HG02798 (cell line): ENCODE data around the gene ACSS1.
A peak's percentile ranks its signal among the peaks of the same experiment; 100 is the strongest.

Source experiments
- ATAC-seq: cut with Tn5 transposase; IDR thresholded peaks from one replicate; pipeline ENCODE4 v1.9.1; 2021; ENCODE audit warnings: mild to moderate bottlenecking; ENCODE audit not compliant: unreplicated experiment, poor library complexity

ACSS1 gene

GRCh38 chr20:25061103-25061799, 3.3 kb upstream of the ACSS1 start:
- no peak for ATAC-seq

- no peak for ATAC-seq
Measured at GRCh38 chr20:25059866-25060465, 2.0 kb upstream of the ACSS1 start.

DNA sequence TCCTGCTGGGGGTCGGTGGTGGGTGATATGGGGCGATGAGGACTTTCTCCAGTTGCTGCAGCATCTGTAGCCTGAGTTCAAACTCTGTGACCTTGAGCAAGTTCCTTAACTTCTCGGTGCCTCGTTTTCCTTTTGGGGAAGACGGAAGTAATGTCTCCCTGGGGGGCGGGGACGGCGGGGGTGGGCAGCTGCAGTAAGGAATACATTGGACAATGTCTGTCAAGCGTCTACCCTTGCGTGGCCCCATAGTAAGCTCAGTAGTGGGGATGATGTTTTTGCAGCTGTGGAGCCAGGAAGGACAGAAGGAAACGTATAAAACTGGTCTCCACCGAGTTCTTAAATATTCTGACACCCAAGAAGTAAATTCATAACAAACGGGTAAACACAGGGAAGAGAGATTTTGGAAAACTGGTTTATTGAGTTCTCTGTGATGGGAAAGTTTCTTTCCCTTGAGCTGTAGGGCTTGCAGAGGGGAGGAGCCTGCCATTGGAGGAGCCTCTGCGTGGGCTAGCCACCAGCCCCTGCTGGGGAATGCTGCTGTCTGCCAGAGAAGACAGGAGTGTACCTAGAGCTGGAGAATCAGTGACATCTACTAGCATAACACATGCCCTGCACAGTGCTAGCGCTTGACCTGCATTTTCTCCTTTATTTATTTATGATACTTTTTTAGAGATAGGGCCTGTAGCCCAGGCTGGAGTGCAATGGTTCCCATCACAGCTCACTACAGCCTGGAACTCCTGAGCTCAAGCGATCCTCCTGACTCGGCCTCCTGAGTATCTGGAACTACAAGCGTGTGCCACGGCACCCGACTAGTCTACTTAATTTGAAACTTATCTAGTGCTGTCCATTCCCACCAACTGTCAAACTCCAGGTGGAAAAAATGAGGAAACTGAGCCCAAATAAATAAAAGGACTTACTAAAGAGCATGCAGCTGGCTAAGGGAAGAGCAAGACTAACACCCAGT, 1.2 kb upstream of the ACSS1 start:
- ATAC-seq: no peak

DNA sequence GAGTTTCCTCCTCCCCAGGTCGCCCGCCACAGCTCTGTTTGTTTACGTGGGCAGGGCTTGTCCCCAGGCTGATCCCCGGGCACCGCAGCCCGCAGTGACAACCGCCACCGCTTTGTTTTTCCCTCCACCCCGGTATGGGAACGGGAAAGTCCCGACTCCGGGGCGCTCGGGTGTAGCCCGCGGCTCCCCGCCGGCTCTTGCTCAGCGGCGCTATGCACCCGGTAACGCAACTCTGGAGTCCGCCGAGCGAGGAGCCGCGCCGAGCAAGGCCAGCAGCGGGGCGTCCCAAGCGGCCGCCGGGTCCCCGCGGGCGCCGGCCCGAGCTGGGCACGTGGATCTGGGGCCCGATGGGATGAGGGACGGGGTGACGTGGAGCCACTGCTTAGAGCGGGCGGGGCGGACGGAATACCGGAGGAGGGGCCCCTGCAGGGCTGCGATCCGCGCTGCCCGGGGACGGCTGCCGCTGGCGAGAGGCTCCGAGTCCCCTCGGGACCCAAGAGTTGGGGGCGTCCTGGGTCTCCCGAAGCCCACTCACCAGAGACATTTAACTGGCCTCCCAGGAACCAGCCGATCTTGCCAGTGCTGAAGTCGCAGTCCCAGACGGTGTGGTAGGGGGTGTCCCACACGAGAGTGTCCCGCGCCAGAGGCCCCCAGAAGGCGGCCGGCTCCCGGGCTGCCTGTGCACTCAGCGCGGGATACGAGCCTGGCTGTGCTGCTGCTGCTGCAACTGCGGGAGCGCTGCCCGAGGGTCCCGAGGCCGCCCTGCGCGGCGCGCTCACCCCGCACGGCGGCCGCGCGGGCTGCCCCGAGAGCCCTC, 497 bp downstream of the ACSS1 start:
- ATAC-seq: peak; percentile 34

DNA sequence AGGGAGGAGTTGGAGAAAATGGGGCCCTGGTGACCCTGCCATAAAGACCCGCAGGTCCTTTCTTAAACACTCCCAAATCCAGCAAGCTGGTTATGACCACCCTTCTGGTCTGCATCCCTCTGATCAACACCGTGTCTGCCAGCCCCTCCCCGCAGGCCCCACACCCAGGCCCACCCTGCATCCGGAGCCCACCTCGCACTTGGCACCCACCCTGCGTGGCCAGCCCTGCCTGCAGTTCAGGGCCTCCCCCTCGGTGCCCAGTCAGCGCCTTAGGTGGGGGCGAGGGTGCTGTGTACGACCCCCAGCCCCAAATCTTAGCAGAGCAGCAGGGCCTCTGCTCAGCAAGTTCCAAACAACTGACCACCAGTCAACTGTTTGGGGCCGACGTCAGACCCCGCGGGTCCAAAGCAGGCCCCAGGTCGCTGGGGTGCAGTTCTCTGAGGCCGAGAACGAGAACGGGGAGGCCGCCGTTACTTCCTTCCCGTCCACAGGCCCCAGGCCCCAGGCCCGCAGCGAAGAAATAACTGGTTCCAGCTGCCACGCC, 1.2 kb downstream of the ACSS1 start:
- ATAC-seq: no peak

DNA sequence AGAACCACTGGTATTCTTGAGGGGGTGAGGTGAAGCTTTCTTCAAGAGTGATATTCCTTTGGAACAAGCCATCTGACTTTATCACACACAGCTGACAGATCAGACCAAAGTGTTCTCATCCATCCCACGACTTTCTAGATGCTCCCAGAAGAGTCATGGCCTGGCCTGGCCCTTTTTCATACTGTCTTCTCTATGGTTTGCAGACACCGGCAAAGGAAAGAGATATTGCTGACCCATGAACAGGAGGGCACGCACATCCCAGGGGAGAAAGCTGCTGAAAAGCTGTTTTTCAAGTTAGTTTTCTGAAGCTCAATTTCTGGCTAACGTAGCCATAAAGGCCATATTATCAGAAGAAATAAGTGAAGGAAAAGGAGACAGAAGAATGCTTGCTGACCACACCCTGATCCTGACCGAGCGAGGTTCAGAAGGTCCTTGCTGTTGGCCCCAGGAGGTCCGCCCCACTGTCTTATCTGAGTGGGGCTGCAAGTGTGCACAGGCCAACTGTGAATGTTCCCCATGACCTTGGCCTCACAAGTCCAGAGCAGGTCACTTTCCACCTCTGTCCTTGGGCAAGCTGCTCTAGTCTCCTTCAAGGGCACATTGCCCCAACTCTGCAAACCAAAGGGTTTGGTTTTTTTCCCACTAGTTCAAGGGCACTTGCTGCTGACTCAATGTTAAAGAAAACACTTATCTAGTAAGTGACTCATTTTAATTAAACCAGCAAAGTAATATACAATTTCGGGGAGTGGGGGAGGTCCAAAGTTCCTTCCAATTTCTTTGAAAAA, 2.0 kb downstream of the ACSS1 start:
- ATAC-seq: no peak

DNA sequence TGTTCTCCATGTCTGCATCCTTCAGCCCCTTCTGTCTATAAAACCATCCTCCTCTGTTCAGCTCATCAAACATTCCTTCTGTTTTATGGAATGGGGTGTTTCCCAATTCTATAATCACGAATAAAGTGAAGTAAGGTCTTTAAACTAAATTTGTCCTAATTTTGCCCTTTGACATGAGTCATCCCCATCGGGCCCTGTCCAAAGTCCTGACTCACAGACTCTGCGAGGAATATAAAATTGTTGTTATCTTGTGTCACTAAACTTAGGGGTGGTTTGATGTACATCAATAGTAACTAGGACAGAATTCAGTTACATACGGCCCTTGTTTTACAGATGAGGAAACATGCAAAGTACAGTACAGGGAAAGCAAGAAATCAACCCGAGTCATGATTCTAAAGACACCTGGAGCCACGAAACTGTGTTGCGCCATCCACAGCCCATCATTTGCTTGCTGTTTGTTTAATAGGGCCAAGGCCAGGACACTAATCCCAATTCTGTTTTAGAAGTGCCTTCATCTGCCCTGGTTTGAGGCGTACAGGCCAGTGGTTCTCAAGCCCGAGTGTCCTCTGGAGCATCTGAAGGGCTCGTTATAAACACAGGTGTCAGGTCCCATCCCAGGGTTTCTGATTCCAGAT, 2.8 kb downstream of the ACSS1 start:
- ATAC-seq: no peak

- ATAC-seq: no peak
Measured at GRCh38 chr20:25054096-25054820, 3.7 kb downstream of the ACSS1 start.

DNA sequence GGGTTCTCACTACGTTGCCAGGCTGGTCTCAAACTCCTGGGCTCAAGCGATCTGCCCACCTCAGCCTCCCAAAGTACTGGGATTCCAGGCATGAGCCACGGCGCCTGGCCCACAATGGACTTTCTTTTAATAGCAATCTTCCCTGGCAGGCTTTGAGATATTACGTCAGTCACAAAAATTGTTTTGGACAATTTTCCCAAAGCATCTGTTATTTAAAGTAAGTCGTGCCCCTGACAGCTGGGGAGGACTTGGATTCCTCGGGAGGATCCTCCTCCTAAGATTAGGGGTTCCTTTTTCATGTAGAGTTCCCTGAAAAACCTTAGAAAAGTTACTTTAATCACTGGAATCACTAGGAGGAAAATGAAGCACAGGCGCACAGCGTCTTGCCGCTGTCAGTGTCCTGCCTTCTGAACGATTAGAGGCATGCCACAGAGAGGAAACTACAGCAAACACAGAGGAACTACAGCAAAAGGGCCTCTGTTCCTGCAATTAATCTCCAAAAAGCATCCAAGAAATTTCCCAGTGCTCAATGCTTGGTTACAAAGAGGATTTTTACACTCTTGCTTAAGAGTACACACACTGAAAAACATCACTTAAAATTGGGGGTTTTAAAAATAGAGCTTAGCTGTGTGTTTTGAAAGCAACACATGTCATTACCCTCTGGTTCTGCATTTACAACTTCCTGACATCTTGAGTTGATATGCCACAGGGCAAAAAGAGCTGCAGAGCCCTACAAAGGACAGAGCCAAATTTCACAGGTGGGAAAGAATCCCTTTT, 4.5 kb downstream of the ACSS1 start:
- no peak for ATAC-seq

GRCh38 chr20:25052255-25053194, 5.4 kb downstream of the ACSS1 start:
- ATAC-seq: peak; percentile 34

- no peak for ATAC-seq
Measured at GRCh38 chr20:25051386-25052155, 6.4 kb downstream of the ACSS1 start.

DNA sequence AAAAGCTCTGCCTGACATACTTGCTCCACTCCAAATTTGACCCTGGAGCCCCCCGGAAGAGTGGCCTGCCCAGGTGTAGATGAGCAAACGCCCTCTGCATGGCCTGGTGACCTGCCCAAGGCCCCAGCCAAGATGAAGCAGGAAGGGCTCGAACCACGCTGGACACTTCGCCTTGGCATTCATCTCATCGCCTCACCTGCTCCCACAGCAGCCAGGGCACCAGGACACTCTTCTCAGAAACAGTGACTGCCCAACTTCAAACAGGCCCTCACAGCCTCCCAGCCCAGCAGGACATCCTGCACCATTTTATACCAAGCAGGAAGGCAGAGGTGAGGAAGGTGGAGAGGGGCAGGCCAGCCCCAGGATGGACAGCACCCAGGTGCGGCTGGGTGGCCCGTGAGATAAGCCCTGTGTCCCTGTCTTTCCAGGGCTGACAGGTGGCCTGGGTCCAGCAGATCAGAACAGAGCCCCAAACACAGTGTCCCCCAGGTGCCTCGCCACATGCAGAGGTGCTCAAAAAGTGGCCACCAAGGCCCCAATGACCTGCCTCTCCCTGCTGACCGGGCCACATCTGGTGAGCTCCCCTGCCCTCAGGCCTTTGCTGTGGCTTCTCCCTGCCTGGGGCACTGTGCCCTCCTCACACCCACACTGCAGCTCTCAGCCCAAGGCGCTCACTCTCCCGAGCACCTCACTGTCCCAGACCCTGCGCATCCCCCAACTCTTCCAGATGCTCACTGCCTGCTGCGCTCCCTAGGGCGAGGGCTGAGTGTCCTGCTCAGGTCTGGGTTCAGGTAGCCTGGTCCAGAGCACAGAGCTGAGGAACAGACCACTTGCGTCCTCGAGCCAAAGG, 7.2 kb downstream of the ACSS1 start:
- no peak for ATAC-seq

DNA sequence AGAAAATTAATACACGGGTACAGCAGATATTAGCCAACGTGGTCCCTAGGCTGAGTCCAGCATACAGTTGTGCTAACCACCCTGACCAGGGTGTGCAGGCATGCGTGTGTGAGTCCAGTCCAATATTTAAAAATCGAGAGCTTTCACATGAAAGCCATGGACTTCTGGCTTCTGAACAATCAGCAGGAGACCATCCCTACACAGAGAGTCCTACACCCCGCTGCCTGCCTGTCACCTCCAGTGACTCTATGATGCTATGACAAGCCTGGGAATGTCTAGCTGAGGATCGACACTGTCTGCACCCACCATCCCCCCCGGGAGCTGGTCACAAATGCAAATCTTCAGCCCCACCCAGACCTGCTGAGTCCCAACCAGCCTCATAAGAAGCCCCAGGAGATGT, 7.9 kb downstream of the ACSS1 start:
- ATAC-seq: no peak

DNA sequence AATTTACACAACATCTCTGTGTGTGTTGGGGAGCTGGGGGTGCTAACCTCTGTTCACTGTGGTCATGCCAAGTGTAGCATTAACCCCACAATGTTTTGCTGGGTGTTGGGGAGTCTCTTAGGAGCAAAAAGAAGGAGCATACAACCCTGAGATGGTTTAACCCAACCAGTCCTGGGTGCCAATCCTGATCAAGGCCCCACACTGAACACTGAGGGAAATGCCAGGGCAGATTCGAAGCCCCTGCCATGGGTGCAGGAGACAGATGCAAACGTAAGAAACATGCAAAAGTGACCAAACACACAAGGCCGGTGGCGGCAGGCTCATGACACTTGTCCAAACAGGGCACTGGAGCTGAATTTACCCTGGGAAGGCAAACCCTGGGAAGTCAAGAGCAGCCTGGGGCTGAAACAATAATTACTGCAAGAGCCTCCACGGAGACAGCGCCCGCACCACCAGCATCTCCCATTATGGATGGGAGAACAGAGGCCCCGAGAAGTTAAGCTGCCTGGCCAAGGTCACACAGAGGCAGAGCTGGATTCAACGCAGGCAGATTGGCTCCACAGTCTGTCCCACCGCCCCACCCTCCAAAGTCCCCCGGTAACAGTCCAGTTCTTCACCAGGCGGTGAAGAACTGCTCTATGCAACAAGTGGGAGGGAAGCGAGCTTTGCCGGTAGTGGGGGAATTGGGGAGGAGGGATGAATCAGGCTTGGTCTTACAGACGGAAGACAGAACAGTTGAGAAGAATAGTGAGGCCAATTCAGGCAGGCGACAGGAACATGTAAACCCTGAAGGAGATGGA, 8.5 kb downstream of the ACSS1 start:
- ATAC-seq: no peak
